Mucosa of stomach (tissue), 1 donor: ENCODE results near the gene ZNF470.
A peak's percentile ranks its signal among the peaks of the same experiment; 100 is the strongest.

Experiments
- H3K27me3 ChIP-seq: one replicate; pipeline ENCODE4 v1.7.0; 2013; ENCODE audit warnings: mild to moderate bottlenecking, low read length; ENCODE audit not compliant: control insufficient read depth, insufficient read depth
- H3K36me3 ChIP-seq: one replicate; pipeline ENCODE4 v1.7.0; 2013; ENCODE audit warnings: low read length; ENCODE audit not compliant: control insufficient read depth, insufficient read depth
- H3K4me1 ChIP-seq: one replicate; pipeline ENCODE4 v1.7.0; 2013; ENCODE audit warnings: mild to moderate bottlenecking, low read length; ENCODE audit not compliant: control insufficient read depth, insufficient read depth
- H3K4me3 ChIP-seq: one replicate; pipeline ENCODE4 v1.7.0; 2013; ENCODE audit warnings: low read length
- H3K9ac ChIP-seq: one replicate; pipeline ENCODE4 v1.7.0; 2013; ENCODE audit warnings: mild to moderate bottlenecking, low read length, moderate library complexity
- H3K9me3 ChIP-seq: one replicate; pipeline ENCODE4 v1.7.0; 2013; ENCODE audit warnings: mild to moderate bottlenecking, low read length, moderate library complexity; ENCODE audit not compliant: control insufficient read depth
- donor health status: Pancreatic carcinoma.

ZNF470 gene

DNA sequence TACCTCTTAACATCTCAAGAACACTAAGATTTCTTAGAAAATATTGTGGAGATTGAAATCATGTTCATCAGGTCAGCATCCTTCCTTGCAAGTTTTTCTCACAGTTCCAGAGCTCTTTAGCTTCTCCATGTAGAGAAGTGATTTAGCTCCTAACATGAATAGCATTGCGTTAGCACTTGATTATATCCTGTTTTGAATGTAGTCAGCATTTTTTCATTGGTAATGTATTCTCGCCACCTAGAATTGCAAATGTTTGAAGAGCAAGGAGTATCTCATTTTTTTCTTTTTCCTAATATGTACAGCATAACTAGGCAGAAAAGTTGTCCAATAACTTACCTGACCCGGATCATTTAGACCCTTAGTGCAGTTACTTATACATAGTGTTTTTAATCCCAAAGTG lies 6.6 kb downstream of the ZNF470 start:
- H3K36me3 ChIP-seq, result peaks cover 5% of the 10 kb centered on the region
- H3K9me3 ChIP-seq, result peaks cover 39% of the 10 kb centered on the region
- no peaks in the 10 kb centered on the region for H3K27me3 ChIP-seq
- H3K4me1 ChIP-seq, result no peaks in the 10 kb centered on the region
- no peak overlapping the region for H3K4me3 ChIP-seq
- no peak overlapping the region for H3K9ac ChIP-seq

DNA sequence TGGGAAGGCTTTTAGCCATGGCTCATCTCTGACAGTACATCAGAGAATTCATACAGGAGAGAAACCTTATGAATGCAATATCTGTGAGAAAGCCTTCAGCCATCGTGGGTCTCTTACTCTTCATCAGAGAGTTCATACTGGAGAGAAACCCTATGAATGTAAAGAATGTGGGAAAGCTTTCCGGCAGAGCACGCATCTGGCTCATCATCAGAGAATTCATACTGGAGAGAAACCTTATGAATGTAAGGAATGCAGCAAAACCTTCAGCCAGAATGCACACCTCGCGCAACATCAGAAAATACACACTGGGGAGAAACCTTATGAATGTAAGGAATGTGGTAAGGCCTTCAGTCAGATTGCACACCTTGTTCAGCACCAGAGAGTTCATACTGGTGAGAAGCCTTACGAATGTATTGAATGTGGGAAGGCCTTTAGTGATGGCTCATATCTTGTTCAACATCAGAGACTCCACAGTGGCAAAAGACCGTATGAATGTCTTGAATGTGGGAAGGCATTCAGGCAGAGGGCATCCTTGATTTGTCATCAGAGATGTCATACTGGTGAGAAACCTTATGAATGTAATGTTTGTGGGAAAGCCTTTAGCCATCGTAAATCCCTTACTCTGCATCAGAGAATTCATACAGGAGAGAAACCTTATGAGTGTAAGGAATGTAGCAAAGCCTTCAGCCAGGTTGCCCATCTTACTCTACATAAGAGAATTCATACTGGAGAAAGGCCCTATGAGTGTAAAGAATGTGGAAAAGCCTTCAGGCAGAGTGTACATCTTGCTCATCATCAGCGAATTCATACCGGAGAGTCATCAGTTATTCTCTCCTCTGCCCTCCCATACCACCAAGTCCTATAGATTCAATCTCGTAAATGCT lies 10.7 kb downstream of the ZNF470 start:
- Histone ChIP-seq H3K4me3 (no peak overlapping the region), H3K9ac (no peak overlapping the region), H3K36me3 (peaks cover 3% of the 10 kb centered on the region), H3K4me1 (no peaks in the 10 kb centered on the region), H3K9me3 (peaks cover 23% of the 10 kb centered on the region), H3K27me3 (no peaks in the 10 kb centered on the region)

DNA sequence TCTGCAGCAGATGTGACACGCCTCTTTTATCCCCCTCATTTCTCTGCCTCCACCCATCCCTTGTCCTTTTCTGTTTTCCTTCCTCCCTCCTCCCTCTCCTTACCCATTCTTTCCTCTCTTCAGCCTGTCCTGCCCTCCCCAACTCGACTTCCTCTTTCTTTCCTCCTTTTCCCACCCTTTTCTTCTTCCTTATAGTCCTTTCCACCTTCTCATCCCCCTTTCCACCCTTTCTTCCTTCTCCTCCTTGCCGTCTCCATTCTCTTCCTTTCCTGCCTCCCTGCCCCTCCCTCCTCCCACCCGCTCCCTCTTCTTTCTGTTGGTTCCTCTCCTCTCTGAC lies 27.1 kb downstream of the ZNF470 start:
- Histone ChIP-seq H3K9ac (no peak overlapping the region), H3K4me3 (no peak overlapping the region), H3K4me1 (peaks cover 4% of the 10 kb centered on the region), H3K9me3 (no peaks in the 10 kb centered on the region), H3K36me3 (no peaks in the 10 kb centered on the region), H3K27me3 (no peaks in the 10 kb centered on the region)

DNA sequence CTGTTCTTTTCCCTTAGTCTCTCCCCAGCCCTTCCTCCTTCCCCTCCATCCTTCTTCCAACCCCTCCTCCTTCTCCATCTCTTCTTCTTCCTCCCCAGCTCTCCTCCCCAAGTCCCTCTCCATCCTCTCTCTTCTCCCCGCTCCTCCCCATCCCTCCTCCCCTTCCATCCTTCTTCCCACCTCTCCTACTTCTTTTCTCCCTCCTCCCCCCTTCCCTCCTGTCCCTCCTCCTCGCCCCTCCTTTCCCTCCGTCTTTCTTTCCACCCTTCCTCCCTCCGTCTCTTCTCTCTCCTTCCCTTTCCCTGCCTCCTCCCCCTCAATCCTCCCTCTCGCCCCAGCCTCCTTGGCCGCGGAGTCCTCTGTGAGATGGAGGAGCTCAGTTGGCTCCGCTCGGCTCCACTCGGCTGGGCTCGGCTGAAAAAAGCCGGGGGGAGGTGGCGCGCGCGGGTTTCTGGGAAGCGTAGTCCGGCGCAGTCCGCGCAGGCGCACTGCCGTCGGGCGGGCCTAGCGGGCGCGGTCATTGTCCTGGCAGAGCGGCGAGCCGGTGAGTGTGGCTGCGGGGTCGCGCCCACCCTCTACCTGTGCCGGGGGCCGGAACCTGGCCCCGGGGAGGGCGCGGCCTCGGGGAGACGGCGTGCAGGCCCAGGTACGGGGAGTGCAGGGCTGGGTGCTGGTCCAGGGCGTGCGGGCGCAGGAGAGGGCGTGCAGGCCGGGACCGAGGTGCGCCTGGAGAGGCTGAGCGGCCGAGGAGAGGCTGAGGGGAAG lies 27.7 kb downstream of the ZNF470 start, which contains the start of gene ZNF71:
TSS of gene ZNF71 (plus strand) at position 520 of the 765 bp plus-strand sequence. CDS start 6,257 bp downstream, outside the sequence.
- Histone ChIP-seq H3K9me3 (no peaks in the 10 kb centered on the region), H3K27me3 (no peaks in the 10 kb centered on the region)

DNA sequence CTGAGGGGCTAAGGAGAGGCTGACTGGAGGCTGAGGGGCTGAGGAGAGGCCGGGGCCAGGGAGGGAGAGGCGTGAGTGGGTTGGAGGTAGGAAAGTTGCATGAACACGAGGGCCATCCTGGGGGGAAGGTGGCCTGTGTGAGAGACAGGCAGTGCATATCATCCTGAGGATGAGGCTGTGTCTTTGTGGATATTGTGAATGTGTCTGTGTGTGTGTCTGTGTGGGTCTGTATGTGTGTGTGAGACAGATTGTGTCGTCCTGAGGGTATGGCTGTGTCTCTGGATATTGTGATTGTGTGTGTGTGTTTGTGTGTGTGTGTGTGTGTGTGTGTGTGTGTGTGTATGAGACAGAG lies 28.3 kb downstream of the ZNF470 start:
- H3K4me3 ChIP-seq, result peak overlapping the region; percentile 80
- peak overlapping the region; percentile 75 for H3K9ac ChIP-seq
- peaks cover 4% of the 10 kb centered on the region for H3K4me1 ChIP-seq
- H3K27me3 ChIP-seq, result no peaks in the 10 kb centered on the region
- H3K9me3 ChIP-seq, result no peaks in the 10 kb centered on the region
- H3K36me3 ChIP-seq, result no peaks in the 10 kb centered on the region

More for the DNA sequence above, 27.7 kb downstream of the ZNF470 start, which contains the start of gene ZNF71:
- H3K4me1 ChIP-seq, result peaks cover 4% of the 10 kb centered on the region
- peak within 1 kb of the TSS; percentile 80 for H3K4me3 ChIP-seq
- peak within 1 kb of the TSS; percentile 75 for H3K9ac ChIP-seq
- no peaks in the 10 kb centered on the region for H3K36me3 ChIP-seq

DNA sequence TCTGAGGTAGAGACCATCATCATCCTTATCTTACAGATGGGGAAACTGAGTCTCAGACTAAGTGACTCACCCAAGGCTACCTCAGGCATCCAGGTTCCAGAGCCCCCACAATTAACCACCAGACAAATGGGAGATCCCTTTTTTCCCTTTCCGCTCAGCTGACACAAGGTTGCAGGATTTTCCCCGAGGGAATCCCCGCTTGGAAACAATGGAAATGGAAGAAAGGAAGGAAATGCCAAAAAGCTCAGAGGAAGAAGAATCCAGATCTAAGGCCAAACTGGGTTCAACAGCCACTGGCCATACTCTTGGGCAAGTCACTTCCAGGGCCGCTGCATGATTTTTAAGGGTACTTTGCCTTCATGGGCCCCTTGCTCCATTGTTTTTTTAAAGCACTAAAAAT lies 29.4 kb downstream of the ZNF470 start:
- Histone ChIP-seq H3K4me3 (no peak overlapping the region), H3K36me3 (no peaks in the 10 kb centered on the region), H3K27me3 (no peaks in the 10 kb centered on the region), H3K4me1 (peaks cover 4% of the 10 kb centered on the region), H3K9ac (no peak overlapping the region), H3K9me3 (peaks cover 4% of the 10 kb centered on the region)

DNA sequence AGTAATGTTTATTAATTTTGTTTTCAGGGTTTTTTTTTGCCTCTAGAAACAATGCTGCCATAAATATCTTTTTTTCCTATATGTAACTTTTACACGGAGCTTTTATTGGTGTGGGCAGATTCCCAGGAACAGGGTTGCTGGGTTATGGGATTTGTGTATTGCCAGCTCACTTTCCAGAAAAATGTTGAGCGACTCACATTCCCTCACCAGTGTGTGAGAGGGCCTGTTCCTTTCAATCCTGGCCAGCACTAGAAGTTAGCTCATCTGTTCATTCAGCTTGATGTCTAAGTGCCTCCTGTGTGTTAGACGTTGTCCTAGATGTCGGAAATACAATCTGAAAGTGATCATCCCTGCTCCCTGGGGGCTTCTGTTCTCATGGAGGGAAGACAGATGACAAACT lies 30.4 kb downstream of the ZNF470 start:
- Histone ChIP-seq H3K4me3 (no peak overlapping the region), H3K4me1 (peaks cover 4% of the 10 kb centered on the region), H3K36me3 (no peaks in the 10 kb centered on the region), H3K9me3 (peaks cover 4% of the 10 kb centered on the region), H3K9ac (no peak overlapping the region), H3K27me3 (no peaks in the 10 kb centered on the region)

DNA sequence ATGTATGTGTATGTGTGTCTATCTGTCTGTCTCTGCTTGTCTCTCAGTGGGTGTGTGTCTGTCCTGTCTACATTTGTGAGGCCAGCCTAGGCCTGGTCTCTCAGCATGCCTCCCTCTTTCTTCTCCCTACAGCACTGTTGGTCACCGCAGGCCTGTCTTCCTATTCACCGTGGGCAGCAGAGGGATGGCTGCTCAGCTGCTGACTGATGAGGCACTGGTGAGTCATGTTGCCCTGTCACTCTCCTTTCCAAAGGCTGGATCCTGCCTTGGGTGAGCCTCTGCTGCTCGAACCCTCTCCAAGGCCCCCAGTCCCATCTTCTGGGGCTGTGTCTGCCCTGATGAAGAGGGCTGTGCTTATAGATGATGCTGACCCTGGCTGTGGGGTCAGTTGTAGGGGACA lies 34.1 kb downstream of the ZNF470 start:
- no peaks in the 10 kb centered on the region for H3K27me3 ChIP-seq
- H3K4me3 ChIP-seq, result no peak overlapping the region
- no peak overlapping the region for H3K9ac ChIP-seq
- H3K36me3 ChIP-seq, result no peaks in the 10 kb centered on the region
- no peaks in the 10 kb centered on the region for H3K4me1 ChIP-seq
- peaks cover 4% of the 10 kb centered on the region for H3K9me3 ChIP-seq

DNA sequence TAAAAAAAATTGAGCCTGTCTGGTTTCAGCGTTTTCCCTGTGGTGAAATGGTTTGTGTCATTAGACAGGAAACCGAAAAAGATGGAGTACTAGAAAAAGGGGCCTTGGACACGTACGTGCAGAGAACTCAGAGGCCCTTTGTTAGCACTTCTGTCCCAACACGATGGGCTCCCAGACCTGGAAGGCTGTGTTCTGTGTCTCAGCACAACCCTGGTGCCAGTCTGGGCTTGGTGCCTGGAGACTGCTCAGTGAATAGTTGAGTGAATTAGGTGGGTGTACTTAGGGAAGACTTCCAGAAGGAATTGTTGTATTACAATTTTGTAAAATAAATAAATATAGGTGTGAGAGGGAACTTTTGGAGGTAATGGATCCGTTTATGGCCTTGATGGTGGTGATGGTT lies 36.6 kb downstream of the ZNF470 start:
- H3K4me3 ChIP-seq, result no peak overlapping the region
- H3K4me1 ChIP-seq, result no peaks in the 10 kb centered on the region
- H3K27me3 ChIP-seq, result no peaks in the 10 kb centered on the region
- H3K36me3 ChIP-seq, result no peaks in the 10 kb centered on the region
- no peak overlapping the region for H3K9ac ChIP-seq
- peaks cover 4% of the 10 kb centered on the region for H3K9me3 ChIP-seq

DNA sequence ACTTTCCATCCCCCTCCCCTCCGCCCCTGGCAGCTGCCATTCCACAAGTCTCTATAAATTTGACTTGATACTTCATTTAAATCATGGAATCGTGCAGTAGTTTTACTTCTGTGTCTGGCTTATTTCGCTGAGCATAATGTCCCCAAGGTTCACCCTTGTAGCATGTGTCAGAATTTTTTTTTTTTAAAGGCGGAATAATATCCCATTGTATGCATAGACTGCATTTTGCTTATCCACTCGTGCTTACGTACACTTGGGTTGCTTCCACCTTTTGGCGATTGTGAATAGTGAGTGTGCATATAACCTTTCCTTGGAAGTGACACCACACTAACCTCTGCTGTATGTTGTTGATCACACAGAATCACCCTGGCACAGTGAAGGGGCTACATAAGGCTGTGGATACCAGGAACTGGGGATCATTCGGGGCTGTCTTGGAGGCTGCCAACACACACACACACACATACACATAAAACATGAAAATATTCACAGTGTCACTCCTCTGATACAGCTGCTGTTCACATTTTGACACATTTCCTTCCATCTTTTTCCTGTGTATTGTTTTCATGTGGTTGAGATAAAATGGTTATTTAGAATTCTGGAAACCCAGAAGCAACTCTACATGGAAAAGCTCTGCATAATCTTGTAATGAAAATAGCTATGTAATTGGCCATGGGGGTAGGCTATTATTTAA lies 41.2 kb downstream of the ZNF470 start:
- Histone ChIP-seq H3K27me3 (no peaks in the 10 kb centered on the region), H3K36me3 (no peaks in the 10 kb centered on the region), H3K9me3 (no peaks in the 10 kb centered on the region), H3K4me1 (no peaks in the 10 kb centered on the region), H3K4me3 (no peak overlapping the region), H3K9ac (no peak overlapping the region)

DNA sequence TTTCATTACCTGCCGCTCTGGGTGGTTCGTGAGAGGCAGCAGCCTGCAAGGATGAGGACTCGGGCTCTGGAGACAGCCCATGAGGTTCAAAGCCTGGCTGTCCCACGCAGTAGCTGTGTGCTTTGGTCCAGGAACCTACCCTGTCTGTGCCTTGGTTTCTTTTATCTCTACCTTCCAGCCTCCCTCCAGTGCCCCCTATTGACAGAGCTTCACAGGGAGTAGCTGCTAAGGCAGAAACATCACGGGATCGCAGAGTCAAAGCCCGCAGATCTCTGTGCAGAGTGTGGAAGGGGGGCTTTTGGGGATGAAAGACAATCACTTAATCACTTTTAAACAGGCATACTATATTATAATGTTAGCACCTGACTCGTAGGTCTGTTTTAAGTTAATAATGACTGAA lies 44.0 kb downstream of the ZNF470 start:
- H3K36me3 ChIP-seq, result no peaks in the 10 kb centered on the region
- no peaks in the 10 kb centered on the region for H3K4me1 ChIP-seq
- no peaks in the 10 kb centered on the region for H3K27me3 ChIP-seq
- H3K9me3 ChIP-seq, result peaks cover under 1% of the 10 kb centered on the region
- no peak overlapping the region for H3K4me3 ChIP-seq
- no peak overlapping the region for H3K9ac ChIP-seq

DNA sequence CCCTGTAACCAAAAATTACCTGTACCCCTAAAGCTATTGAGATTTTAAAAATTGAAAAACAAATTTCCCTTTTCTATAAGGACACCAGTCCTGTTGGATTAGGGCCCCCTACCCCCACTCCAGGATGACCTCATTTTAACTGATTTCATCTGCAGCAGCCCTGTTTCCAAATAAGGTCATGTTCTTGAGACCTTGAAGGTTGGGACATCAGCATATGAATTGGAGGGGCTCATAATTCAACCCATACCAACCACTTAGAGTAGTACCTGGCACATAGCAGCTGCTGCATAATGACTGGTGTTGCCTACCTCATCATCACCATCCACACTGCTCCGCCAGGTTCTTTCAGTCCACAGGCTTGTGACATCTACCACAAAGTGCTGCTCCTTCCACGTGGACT lies 45.5 kb downstream of the ZNF470 start:
- H3K27me3 ChIP-seq, result no peaks in the 10 kb centered on the region
- no peak overlapping the region for H3K4me3 ChIP-seq
- no peak overlapping the region for H3K9ac ChIP-seq
- no peaks in the 10 kb centered on the region for H3K4me1 ChIP-seq
- no peaks in the 10 kb centered on the region for H3K36me3 ChIP-seq
- H3K9me3 ChIP-seq, result peaks cover 4% of the 10 kb centered on the region
